Uterus (tissue), 2 donors: ENCODE results near the gene NOP53.

Experiments used
- POLR2A ChIP-seq, 2 donors: fragments of 450-650 bp; IDR thresholded peaks; one replicate each; pipeline ENCODE4 v1.6.1; 2016; ENCODE audit warnings: antibody characterized with exemption in 2 of 2, mild to moderate bottlenecking in 1 of 2, moderate library complexity in 1 of 2
- TF ChIP-seq, protein P1 (sequence below), 4 experiments: fragments of 200-600 bp in 2 of 4; fragments of 450-650 bp in 2 of 4; sonication (generic) in 2 of 4; IDR thresholded peaks; one replicate each; pipeline ENCODE4 v1.5.1; 2016 to 2019; ENCODE audit warnings: antibody characterized with exemption in 4 of 4, mild to moderate bottlenecking in 2 of 4, moderate library complexity in 1 of 4

GRCh38 chr19:47760632-47760999, 15.3 kb downstream of the NOP53 start:
- TF ChIP-seq, protein P1, sequence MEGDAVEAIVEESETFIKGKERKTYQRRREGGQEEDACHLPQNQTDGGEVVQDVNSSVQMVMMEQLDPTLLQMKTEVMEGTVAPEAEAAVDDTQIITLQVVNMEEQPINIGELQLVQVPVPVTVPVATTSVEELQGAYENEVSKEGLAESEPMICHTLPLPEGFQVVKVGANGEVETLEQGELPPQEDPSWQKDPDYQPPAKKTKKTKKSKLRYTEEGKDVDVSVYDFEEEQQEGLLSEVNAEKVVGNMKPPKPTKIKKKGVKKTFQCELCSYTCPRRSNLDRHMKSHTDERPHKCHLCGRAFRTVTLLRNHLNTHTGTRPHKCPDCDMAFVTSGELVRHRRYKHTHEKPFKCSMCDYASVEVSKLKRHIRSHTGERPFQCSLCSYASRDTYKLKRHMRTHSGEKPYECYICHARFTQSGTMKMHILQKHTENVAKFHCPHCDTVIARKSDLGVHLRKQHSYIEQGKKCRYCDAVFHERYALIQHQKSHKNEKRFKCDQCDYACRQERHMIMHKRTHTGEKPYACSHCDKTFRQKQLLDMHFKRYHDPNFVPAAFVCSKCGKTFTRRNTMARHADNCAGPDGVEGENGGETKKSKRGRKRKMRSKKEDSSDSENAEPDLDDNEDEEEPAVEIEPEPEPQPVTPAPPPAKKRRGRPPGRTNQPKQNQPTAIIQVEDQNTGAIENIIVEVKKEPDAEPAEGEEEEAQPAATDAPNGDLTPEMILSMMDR (IDR thresholded peaks at IDR 0.05), result no peak
- no peak for TF ChIP-seq POLR2A (IDR thresholded peaks at IDR 0.05)
